ENCODE results near the gene BNIP3. TPM values are rescaled to one million over a fixed set of nuclear protein-coding genes. Genes with fewer than 3 reads are reported as not detected.

The BNIP3 gene
- total and polyA plus RNA-seq, 2 of the 13 experiments (the other 11 are each of a cell fraction or from before 2014, with no cell fraction given): 73.7 to 223 TPM

- TF ChIP-seq SETDB1 (CRISPR knock-in tag; IDR thresholded peaks at IDR 0.05; ENCODE audit: borderline replicate concordance) (no peak), BATF2 (CRISPR knock-in tag; IDR thresholded peaks at IDR 0.05) (no peak), NR1H2 (CRISPR knock-in tag; IDR thresholded peaks at IDR 0.05; ENCODE audit: borderline replicate concordance, low read depth) (no peak)
These were observed 56.0 kb downstream of the BNIP3 start (continued) for GRCh38 chr10:131925716-131926115.

- no peak for DNase-seq (ENCODE audit: low spot score)
- H3K27me3 ChIP-seq (ENCODE audit: control insufficient read depth in 1 of 2, insufficient read depth in 2 of 2, low read length in 2 of 2): no peaks in the 10 kb centered on the region
- H3K4me3 ChIP-seq (replicated peaks in 1 of 3; ENCODE audit: insufficient read depth in 1 of 3, low read depth in 2 of 3, low read length in 3 of 3): no peak overlapping the region
- no TSS peak for BruUV-seq (replicated peaks)
- in situ Hi-C loops (cut with HindIII; ENCODE audit: extremely low pct_ligation_motif_present, low pct_unique_long_range_greater_than_20kb) (no loop called here), intact Hi-C loops (cut with micrococcal nuclease; ENCODE audit: unreplicated experiment) (no loop called here)
- FAIRE-seq: no peak
- POLR2A ChIA-PET: no interaction called here
- TF ChIP-seq ZNF142 (CRISPR knock-in tag; IDR thresholded peaks at IDR 0.05) (no peak), TFE3 (CRISPR knock-in tag; IDR thresholded peaks at IDR 0.05) (no peak), XRCC5 (optimal IDR thresholded peaks at IDR 0.05; ENCODE audit: low read length) (no peak), ZMYM2 (CRISPR knock-in tag; IDR thresholded peaks at IDR 0.05) (no peak), SNRNP70 (IDR thresholded peaks at IDR 0.05; ENCODE audit: low read depth, low read length) (no peak)
- H4K20me1 ChIP-seq (ENCODE audit: insufficient read depth, low read length): peaks cover 63% of the 10 kb centered on the region
- H3K36me3 ChIP-seq (replicated peaks in 1 of 2; ENCODE audit: control insufficient read depth in 1 of 2, insufficient read depth in 2 of 2, low read length in 2 of 2): peaks cover 3 to 7% of the 10 kb centered on the region in 2 experiments; a peak in 2 of 5 replicates
- H3K4me2 ChIP-seq (ENCODE audit: low read depth, low read length): no peak overlapping the region
- ATAC-seq: no peak
- H3K27ac ChIP-seq (ENCODE audit: extremely low read length, insufficient read depth, low read length): no peak overlapping the region
- peaks cover 25% of the 10 kb centered on the region; the same call in 1 of the 2 replicates for H3K4me1 ChIP-seq (ENCODE audit: insufficient read depth, low read length)
- peaks cover 5% of the 10 kb centered on the region for H3K9me3 ChIP-seq (ENCODE audit: low read length)
- CTCF ChIA-PET (ENCODE audit: low intra/inter-chr PET ratio, low total read pairs): no interaction called here
- peaks cover 96% of the 10 kb centered on the region for H3K79me2 ChIP-seq (ENCODE audit: insufficient read depth, low read length)
- H3K9ac ChIP-seq (ENCODE audit: insufficient read depth, low read depth, low read length): no peak overlapping the region
- H2AFZ ChIP-seq (ENCODE audit: low read length): no peak overlapping the region
These were observed 56.6 kb downstream of the BNIP3 start for GRCh38 chr10:131925011-131925649.

Measured in HepG2 (cell line).